Hematopoietic multipotent progenitor cell treated with erythropoietin and hydrocortisone succinate and interleukin-3 and kit ligand, for 15 days (in vitro differentiated cells): ENCODE data around the gene JMJD1C.

Source experiments
- DNase-seq: peaks from one replicate; pipeline ENCODE4 v3.0.0-alpha.2; 2015; ENCODE audit warnings: low spot score

Gene JMJD1C

GRCh38 chr10:63438506-63439498 is 27.0 kb downstream of the JMJD1C start:
- no peak for DNase-seq

- DNase-seq = no peak
Observed at GRCh38 chr10:63437116-63437949, 28.4 kb downstream of the JMJD1C start.

- no peak for DNase-seq
Observed at GRCh38 chr10:63436225-63436624, 29.6 kb downstream of the JMJD1C start.

- no peak for DNase-seq
Observed at GRCh38 chr10:63434866-63435854, 30.6 kb downstream of the JMJD1C start.

GRCh38 chr10:63431962-63432797 is 33.6 kb downstream of the JMJD1C start:
- DNase-seq = no peak

- no peak for DNase-seq
Observed at GRCh38 chr10:63430999-63431356, 34.8 kb downstream of the JMJD1C start.

GRCh38 chr10:63430091-63430998 is 35.4 kb downstream of the JMJD1C start:
- DNase-seq = no peak

DNA sequence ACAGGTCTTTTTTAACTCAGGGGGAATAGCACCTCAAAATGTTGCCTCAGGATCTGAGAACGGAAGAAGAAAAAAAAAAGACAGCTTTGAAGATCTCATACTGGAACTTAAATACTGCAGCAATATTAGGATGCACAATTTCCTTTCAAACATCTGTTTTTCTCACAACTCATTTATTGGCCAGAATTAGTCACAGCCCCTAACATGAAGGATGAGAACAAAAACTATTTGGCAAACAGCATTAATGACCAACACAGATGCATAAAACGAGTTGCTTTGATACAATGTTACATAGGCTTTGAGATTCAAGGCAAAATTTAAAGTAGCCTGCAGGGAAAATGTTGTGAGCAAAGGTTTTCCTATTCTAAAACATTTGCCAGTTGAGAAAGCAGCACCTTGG is 36.5 kb downstream of the JMJD1C start:
- DNase-seq = no peak

- DNase-seq = no peak
Observed at GRCh38 chr10:63427013-63427412, 38.8 kb downstream of the JMJD1C start.

DNA sequence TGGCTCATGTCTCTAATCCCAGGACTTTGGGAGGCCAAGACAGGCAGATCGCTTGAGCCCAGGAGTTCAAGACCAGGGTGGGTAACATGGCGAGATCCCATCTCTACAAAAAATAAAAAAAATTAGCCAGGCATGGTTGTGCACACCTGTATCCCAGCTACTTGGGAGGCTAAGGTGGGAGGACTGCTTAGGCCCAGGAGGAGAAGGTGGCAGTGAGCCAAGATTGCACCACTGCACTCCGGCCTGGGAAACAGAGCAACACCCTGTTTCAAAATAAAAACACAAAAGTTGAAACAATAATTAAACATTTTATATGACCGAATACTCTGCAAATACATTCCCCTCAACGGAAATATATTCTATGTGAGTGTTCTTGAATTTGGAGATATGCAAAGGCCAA is 40.3 kb downstream of the JMJD1C start:
- no peak for DNase-seq

DNA sequence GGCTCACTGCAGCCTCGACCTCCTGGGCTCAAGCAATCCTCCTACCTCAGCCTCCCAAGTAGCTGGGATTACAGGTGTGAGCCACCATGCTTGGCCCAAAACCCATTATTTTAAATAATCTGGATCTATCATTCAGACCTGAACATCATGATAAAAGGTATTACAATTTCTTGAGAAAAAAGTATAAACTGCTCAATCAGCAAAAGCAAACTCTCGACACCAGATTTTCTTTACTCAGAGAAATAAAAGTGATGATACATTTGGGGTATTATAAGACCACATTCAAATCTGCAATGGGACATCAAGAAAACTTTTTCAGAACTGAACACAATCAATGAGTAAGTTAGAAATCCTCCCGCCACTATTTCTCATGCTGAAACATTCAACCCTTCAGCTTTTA is 41.2 kb downstream of the JMJD1C start:
- DNase-seq = no peak

- no peak for DNase-seq
Observed at GRCh38 chr10:63423494-63423893, 42.3 kb downstream of the JMJD1C start.

- DNase-seq = no peak
Observed at GRCh38 chr10:63421591-63421990, 44.2 kb downstream of the JMJD1C start.

DNA sequence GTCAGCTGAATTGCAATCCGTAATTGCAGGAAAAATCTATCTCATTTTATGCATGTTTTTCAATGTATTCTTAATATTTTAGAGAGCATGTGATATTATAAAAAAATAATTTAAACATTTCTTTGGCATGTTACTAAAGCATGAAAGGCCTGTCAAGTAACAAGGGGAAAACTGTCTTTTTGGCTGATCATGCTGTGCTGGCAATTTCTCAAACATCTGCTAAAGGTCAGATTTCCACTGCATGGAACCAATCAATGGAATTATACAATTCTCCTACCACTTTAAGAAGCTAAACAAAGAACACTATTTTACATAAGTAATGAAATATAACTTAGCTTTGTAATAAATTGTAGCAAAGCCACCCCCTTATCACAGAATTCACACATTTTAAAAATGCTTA is 49.4 kb downstream of the JMJD1C start:
- DNase-seq = no peak

DNA sequence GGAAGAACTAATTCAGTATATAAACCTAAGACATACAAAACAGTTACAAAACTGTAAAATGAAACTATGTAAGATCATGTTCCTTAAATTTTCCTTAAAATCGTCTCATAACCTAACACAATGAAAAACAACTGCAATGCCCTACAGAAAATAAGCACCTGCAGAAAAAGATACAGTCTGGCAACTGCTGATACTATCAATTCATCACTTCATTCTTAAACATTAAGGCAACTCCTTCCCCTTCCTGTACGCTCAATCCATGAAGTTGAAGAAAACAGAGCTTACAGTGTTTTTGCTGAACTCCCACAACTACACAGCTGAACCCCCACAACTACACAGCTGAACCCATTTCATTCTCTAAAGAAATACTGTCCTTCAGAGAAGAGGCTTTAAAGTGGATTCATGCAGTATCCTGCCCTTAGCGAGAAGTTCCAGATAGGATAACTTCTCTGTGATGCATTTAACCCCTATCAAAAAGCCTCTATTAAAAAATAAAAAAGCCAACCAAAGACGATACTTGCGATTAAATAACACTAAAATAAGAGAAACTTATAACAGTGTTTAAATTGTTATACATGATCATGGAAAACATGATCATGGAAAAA is 50.0 kb downstream of the JMJD1C start:
- no peak for DNase-seq

DNA sequence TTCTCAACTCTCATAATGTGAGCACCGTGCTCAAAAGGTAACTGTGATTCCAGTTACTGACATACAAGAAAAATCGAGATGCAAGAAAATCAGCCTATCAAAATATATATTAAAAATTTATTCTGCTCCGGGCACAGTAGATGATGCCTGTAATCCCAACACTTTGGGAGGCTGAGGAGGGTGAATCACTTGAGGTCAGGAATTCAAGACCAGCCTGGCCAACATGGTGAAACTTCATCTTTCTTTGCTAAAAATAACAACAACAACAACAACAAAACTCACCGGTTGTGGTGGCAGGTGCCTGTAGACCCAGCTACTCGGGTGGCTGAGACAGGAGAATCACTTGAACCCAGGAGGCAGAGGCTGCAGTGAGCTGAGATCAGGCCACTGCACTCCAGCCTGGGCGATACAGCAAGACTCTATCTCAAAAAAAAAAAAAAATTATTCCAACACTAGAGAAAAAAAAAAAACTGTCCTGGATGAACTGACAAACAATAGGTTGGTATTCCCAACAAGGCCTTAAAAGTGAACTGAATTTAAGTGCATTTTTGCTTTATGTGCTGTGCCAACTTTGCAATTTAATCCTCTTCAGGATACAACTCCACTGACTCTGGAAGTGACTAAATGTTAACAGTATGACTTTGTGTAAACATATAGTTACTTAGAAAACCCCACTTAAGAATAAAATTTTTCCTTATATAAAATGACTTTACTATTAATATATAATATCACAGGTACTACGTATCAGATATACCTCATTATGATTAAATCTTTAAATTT is 51.1 kb downstream of the JMJD1C start:
- no peak for DNase-seq

- no peak for DNase-seq
Observed at GRCh38 chr10:63413429-63413828, 52.3 kb downstream of the JMJD1C start.

DNA sequence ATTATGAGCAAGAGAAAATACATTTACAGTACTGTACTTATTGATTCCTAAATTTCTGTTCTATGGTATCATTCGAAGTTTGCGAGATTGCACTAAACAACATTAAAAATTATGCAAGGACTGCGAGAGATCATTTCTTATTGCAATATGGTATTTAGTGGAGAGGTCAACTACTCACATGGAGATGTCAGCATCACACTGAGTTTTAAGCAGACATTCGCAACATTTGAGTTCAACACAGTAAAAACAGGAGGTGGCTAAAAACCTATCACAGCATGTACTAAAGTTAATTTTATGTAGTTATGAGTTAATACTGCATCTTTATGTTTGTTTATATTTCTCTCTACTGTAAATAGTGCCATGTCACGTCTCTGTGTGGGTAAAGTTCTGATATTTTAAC is 53.5 kb downstream of the JMJD1C start:
- no peak for DNase-seq

GRCh38 chr10:63410633-63411032 is 55.1 kb downstream of the JMJD1C start:
- no peak for DNase-seq
